GM21526 (cell line): ENCODE data around the gene MED15.
"Not testable (repeated sequence)": the region's sequence is repeated elsewhere in the genome, so short reads cannot be mapped to it uniquely, and the experiment has no call there.

Experiments
- ATAC-seq: cut with Tn5 transposase; IDR thresholded peaks from one replicate; pipeline ENCODE4 v1.9.1; 2021; ENCODE audit warnings: moderate library complexity; ENCODE audit not compliant: unreplicated experiment, low FRiP score

MED15 gene

GRCh38 chr22:20530368-20531153, 23.2 kb downstream of the MED15 start:
- no peak for ATAC-seq

- no peak for ATAC-seq
Observed at GRCh38 chr22:20531154-20531403, 23.7 kb downstream of the MED15 start.

- ATAC-seq, result no peak
Observed at GRCh38 chr22:20531404-20532201, 24.2 kb downstream of the MED15 start.

- no peak for ATAC-seq
Observed at GRCh38 chr22:20532256-20532993, 25.0 kb downstream of the MED15 start.

GRCh38 chr22:20533095-20533878, 25.9 kb downstream of the MED15 start:
- no peak for ATAC-seq

GRCh38 chr22:20533879-20534265, 26.5 kb downstream of the MED15 start:
- no peak for ATAC-seq

- ATAC-seq, result no peak
Observed at GRCh38 chr22:20536590-20537324, 29.3 kb downstream of the MED15 start.

- ATAC-seq, result no peak
Observed at GRCh38 chr22:20537325-20537756, 29.9 kb downstream of the MED15 start.

GRCh38 chr22:20537983-20538382, 30.6 kb downstream of the MED15 start:
- ATAC-seq, result no peak

- ATAC-seq, result not testable (repeated sequence)
Observed at GRCh38 chr22:20538875-20539274, 31.5 kb downstream of the MED15 start.

GRCh38 chr22:20542055-20542454, 34.6 kb downstream of the MED15 start:
- ATAC-seq, result no peak

- ATAC-seq, result no peak
Observed at GRCh38 chr22:20542736-20543135, 35.3 kb downstream of the MED15 start.

GRCh38 chr22:20545318-20545634, 37.9 kb downstream of the MED15 start:
- ATAC-seq, result not testable (repeated sequence)

GRCh38 chr22:20545681-20546521, 38.5 kb downstream of the MED15 start:
- ATAC-seq, result no peak

- no peak for ATAC-seq
Observed at GRCh38 chr22:20546541-20546950, 39.1 kb downstream of the MED15 start.

GRCh38 chr22:20547029-20547428, 39.6 kb downstream of the MED15 start:
- no peak for ATAC-seq

GRCh38 chr22:20548806-20549205, 41.4 kb downstream of the MED15 start:
- ATAC-seq, result no peak

- ATAC-seq, result no peak
Observed at GRCh38 chr22:20549232-20549841, 41.9 kb downstream of the MED15 start.
